MM.1S (cell line): ENCODE measurements around the gene TTC34.
"Not testable (repeated sequence)": the region's sequence is repeated elsewhere in the genome, so short reads cannot be mapped to it uniquely, and the experiment has no call there.

Experiments
- EZH2 ChIP-seq: fragments of 300-600 bp; sonication (generic); optimal IDR thresholded peaks from 2 replicates; pipeline ENCODE3; 2017; ENCODE audit warnings: low read depth, mild to moderate bottlenecking, antibody characterized with exemption, low read length, mixed read lengths
- TF ChIP-seq, protein P1 (sequence below): fragments of 300-600 bp; sonication (generic); IDR thresholded peaks from 2 replicates; pipeline ENCODE4 v1.5.1; 2016; ENCODE audit warnings: antibody characterized with exemption, low read length, mixed read lengths

DNA sequence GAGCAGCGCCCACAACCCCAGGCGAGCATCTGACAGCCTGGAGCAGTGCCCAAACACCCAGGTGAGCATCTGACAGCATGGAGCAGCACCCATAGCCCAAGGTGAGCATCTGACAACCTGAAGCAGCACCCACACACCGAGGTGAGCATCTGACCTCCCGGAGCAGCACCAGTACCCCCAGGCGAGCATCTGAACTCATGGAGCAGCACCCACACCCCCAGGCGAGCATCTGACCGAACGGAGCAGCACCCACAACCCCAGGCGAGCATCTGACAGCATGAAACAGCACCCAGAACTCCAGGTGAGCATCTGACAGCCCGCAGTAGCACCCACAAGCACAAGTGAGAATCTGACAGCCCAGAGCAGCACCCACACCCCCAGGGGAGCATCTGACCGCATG is 129.8 kb downstream of the TTC34 start:
- TF ChIP-seq EZH2: not testable (repeated sequence)
- TF ChIP-seq, protein P1, sequence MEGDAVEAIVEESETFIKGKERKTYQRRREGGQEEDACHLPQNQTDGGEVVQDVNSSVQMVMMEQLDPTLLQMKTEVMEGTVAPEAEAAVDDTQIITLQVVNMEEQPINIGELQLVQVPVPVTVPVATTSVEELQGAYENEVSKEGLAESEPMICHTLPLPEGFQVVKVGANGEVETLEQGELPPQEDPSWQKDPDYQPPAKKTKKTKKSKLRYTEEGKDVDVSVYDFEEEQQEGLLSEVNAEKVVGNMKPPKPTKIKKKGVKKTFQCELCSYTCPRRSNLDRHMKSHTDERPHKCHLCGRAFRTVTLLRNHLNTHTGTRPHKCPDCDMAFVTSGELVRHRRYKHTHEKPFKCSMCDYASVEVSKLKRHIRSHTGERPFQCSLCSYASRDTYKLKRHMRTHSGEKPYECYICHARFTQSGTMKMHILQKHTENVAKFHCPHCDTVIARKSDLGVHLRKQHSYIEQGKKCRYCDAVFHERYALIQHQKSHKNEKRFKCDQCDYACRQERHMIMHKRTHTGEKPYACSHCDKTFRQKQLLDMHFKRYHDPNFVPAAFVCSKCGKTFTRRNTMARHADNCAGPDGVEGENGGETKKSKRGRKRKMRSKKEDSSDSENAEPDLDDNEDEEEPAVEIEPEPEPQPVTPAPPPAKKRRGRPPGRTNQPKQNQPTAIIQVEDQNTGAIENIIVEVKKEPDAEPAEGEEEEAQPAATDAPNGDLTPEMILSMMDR: not testable (repeated sequence)
